HG03159 (cell line): ENCODE measurements around the gene RRAD.
A peak's percentile ranks its signal among the peaks of the same experiment; 100 is the strongest.
"Not testable (repeated sequence)": the region's sequence is repeated elsewhere in the genome, so short reads cannot be mapped to it uniquely, and the experiment has no call there.

Experiments
- ATAC-seq: cut with Tn5 transposase; IDR thresholded peaks from one replicate; pipeline ENCODE4 v1.9.1; 2021; ENCODE audit warnings: mild to moderate bottlenecking, moderate library complexity; ENCODE audit not compliant: unreplicated experiment

The RRAD gene

DNA sequence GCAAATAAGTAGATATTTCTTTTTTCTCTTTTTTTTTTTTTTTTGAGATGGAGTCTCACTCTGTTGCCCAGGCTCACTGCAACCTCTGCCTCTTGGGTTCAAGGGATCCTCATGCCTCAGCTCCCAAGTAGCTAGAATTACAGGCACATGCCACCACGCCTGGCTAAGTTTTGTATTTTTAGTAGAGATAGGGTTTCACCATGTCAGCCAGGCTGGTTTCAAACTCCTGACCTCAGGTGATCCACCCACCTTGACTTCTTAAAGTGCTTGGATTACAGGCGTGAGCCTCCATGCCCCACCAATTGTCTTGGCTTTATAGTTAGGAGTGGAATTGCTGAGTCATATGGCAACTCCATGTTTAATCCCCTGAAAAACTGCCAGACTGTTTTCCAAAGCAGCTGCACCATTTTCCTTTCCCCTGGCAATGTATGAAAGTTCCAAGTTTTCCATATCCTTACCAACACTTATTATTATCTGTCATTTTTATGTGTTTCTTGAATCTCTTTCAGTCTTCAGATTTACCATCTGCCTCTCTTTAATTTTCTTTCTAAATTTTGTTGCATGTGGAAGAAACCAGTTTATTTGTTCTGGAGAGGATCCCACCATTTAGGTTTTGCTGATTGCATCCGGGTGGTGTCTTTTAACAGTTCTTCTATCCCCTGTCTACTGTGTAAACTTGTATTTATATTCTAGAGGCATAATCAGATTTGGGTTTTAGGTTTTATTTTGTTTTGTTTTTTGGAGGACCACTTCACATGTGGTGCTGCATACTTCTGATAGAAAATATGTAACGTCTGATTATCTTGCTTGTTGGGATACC, 25.8 kb upstream of the RRAD start:
- no peak for ATAC-seq

DNA sequence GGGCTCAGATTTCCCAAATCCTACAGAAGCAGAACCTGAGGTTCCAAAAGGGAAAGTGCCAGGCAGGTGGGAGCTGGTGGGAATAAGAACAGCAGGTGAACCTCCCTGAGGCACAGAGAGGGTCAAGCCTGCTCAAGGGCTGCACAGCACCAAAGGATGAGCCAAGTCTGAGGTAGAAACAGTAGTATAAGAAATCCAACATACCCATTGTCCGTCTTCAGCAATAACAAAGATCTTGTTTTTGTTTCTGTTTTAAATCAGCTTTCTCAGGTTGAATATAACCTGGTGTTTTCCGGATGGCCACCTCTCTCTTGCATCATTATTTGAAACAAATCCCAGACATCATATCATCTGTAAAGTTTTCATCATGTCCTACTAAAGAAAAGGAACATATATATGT, 25.1 kb upstream of the RRAD start:
- no peak for ATAC-seq

DNA sequence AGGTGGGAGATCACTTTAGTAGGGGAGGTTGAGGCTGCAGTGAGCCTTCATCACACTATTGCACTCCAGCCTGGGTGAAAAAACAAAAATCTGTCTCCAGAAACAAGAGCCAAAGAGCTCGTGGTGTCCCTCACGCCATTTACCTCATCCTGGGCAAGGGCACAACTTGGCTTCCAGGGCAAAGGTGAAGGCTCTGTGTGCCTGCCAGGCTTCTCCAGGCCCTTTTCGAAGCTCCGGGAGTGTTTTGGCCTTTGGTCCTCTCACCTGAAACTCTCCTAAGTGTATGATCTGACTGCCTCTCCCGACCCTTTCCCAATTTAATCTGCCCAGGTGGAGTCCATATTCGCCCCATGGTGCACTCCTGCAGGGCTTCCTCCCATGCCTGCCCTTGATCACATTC, 24.1 kb upstream of the RRAD start:
- ATAC-seq, result no peak

GRCh38 chr16:66948837-66949225, 23.5 kb upstream of the RRAD start:
- ATAC-seq, result no peak

DNA sequence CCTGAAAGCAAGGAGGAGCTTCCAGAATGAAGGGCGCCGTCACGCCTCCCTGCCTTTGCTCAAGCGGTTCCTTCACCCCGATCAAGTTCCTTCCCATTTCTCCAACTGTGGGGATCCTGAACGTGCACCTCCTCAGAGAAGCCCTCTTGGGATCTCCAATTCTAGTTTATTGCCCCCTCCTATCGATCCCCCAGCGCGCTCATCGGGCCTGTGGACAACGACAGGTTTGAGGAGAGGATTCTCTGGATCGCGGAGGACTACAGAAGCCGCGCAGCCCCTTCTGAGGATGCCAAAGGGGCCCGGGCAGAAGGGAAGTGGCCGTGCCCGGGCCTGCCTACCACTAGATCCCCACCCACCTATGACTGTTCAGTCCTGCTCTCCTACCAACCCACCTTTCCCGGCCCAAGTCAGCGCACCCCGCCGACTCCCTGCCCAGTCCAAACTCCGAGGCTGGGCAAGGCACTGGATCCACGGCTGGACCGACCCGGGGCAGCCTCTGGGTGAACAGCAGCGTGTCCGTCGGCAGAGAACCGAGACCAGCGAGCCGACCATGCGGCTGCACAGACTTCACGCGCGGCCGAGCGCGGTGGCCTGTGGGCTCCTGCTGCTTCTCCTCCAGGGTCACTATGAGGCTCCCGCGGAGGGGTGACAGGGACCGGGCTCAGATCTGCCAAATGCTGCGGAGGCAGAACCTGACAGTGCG, 22.9 kb upstream of the RRAD start:
- no peak for ATAC-seq

DNA sequence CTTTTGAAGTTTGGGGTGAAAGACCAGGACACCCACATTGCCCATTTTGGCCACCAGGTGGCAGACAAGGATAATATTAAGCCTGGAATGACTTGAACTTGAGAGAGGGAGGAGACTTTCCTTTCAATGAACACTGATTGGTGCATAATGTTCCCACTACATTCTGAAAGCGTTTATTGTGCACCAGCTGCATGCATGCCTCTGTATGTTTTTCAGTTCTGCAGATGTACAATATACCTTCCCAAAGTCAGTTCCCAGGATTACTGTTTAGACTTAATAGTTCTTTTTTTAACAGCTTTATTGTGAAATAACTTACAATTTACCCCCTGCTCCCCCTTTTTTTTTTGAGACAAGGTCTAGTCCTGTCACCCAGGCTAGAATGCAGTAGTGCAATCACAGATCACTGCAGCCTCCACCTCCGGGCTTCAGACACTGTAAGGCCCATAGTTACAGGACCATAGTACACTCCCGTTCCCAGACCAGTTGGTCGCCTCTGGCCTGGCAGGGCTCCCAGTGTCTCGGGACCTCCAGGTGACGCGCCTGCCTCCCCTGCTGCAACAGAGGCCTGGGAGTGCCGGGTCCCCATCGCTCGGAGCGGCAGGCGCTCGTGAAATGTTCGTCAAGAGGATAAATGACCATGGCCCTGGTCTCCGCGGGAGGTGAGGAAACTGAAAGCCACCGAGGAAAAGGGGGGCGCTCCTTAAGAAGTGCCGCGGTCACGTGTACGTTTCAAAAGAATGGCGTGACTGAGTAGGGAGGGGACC, 22.1 kb upstream of the RRAD start:
- peak; percentile 71 for ATAC-seq

DNA sequence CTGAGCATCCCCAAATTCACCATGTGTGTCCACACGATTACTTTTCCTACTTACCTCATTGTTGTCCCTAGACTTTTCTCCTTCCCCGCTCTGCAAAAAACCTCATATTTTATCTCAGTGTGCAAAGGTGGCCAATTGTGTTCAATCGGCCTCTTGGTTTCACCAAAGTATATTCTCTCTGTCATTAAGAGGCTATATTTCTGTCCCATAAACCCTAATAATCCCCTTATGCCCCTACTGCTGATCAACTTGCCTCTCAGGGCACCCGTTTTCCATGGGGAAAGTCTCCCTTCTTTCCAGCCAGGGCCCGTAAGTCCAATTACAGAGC, 21.6 kb upstream of the RRAD start:
- no peak for ATAC-seq

DNA sequence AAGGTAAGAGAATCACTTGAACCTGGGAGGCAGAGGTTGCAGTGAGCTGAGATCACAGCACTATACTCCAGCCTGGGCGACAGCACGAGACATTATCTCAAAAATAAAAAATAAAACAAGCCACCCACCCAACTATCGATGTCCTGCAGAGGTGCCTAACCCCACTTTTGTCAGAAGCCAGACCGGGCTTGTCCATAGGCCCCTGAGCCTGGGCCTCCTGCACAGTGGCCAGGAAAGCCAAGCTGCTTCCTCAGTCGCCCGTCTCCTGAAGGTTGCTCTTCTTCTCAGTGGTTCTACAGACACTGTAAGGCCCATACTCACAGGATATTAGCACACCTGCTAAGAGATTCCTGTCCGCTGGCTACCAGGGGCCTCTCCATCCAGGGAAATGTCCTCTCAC, 21.2 kb upstream of the RRAD start:
- ATAC-seq, result no peak

DNA sequence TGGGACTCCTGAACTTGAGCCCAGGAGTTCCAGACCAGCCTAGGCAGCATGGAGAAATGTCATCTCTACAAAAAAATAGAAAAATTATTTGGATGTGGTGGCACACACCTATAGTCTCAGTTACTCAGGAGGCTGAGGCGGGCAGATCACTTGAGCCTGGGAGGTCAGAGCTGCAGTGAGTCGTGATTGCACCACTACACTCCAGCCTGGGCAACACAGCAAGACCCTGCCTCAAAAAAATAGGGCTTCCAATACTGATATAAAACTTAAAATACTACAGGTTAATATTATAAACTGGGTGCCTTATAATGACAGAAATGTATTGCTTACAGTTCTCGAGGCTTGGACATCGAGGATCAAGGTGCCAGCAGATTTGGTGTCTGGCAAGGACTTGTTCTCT, 20.6 kb upstream of the RRAD start:
- ATAC-seq, result no peak

DNA sequence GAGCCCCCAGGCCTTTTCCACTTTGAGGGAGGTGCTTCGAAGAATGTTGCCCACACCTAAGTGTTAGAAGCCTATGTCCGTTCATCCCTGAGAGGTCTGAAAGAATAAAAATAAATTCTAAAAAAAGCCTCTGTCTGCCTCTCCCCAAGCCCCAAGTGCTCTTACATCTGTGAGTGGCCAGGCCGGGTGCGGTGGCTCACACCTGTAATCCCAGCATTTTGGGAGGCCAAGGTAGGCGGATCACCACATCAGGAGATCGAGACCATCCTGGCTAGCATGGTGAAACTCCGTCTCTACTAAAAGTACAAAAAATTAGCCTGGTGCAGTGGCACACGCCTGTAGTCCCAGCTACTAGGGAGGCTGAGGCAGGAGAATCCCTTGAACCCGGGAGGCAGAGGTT, 19.6 kb upstream of the RRAD start:
- ATAC-seq, result not testable (repeated sequence)

DNA sequence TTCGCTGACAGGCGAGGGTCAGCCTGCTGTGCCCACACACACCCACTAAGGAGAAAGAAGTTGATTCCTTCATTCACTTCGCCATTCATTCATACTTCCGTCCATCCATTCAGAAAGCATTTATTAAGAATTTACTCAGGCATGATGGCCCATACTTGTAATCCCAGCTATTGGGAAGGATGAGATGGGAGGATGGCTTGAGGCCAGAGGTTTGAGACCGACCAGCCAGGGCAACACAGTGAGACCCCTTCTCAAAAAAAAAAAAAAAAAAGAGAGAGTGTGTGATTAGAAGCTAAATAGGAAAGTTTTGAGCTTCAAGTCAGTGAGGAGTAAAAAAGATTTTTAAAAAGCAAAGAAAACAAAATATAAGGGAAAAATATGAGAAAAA, 18.7 kb upstream of the RRAD start:
- no peak for ATAC-seq

- ATAC-seq, result no peak
Observed at GRCh38 chr16:66943426-66944053, 18.2 kb upstream of the RRAD start.

GRCh38 chr16:66942981-66943380, 17.6 kb upstream of the RRAD start:
- no peak for ATAC-seq

- ATAC-seq, result no peak
Observed at GRCh38 chr16:66940236-66940635, 14.9 kb upstream of the RRAD start.

DNA sequence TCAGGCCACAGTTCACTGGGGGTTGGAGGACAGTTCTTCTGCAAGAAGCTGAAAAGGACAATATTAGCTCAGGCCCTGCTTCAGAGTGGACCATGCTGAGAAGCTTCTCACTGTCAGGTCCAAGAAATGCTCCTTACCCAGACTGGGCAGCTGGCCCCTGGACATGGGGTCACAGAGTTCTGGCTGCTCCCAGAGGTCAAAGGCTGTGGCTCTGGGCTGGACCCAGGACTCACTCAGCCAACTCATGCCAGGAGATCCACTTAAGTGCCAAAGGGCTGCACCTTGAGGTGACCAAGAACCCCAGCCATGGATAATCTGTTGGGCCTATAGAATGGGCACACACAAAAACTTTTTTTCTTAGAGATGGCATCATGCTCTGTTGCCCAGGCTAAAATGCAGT, 14.0 kb upstream of the RRAD start:
- ATAC-seq, result no peak

- ATAC-seq, result no peak
Observed at GRCh38 chr16:66937725-66938337, 12.5 kb upstream of the RRAD start.

- ATAC-seq, result no peak
Observed at GRCh38 chr16:66936889-66937554, 11.7 kb upstream of the RRAD start.

- ATAC-seq, result no peak
Observed at GRCh38 chr16:66936462-66936861, 11.1 kb upstream of the RRAD start.

GRCh38 chr16:66935314-66936011, 10.1 kb upstream of the RRAD start, which contains the start of gene CES2:
CES2 (plus strand) TSS chr16:66935516; CDS start chr16:66935636, 120 bp downstream.
- ATAC-seq, result no peak

- peak; percentile 19 for ATAC-seq
Observed at GRCh38 chr16:66934839-66935313, 9.5 kb upstream of the RRAD start.
